HG03457 (cell line): ENCODE results near the gene IL37.
"Not testable (repeated sequence)": the region's sequence is repeated elsewhere in the genome, so short reads cannot be mapped to it uniquely, and the experiment has no call there.

Experiments used
- ATAC-seq: cut with Tn5 transposase; IDR thresholded peaks from one replicate; pipeline ENCODE4 v1.9.1; 2021; ENCODE audit warnings: moderate number of reproducible peaks; ENCODE audit not compliant: unreplicated experiment

The IL37 gene

GRCh38 chr2:112887964-112888749 is 22.8 kb upstream of the IL37 start:
- ATAC-seq, result no peak

- ATAC-seq, result no peak
Measured at GRCh38 chr2:112889976-112890375, 21.0 kb upstream of the IL37 start.

GRCh38 chr2:112891385-112891831 is 19.6 kb upstream of the IL37 start:
- no peak for ATAC-seq

- ATAC-seq, result no peak
Measured at GRCh38 chr2:112893752-112894151, 17.2 kb upstream of the IL37 start.

GRCh38 chr2:112896909-112897623 is 13.9 kb upstream of the IL37 start:
- no peak for ATAC-seq

GRCh38 chr2:112897624-112897978 is 13.4 kb upstream of the IL37 start:
- ATAC-seq, result no peak

GRCh38 chr2:112901431-112902065 is 9.4 kb upstream of the IL37 start:
- ATAC-seq, result not testable (repeated sequence)

GRCh38 chr2:112902816-112903215 is 8.1 kb upstream of the IL37 start:
- ATAC-seq, result no peak

GRCh38 chr2:112904883-112905282 is 6.1 kb upstream of the IL37 start:
- ATAC-seq, result no peak

GRCh38 chr2:112906276-112906675 is 4.7 kb upstream of the IL37 start:
- ATAC-seq, result no peak

- ATAC-seq, result no peak
Measured at GRCh38 chr2:112907001-112907949, 3.7 kb upstream of the IL37 start.

GRCh38 chr2:112908559-112908958 is 2.4 kb upstream of the IL37 start:
- ATAC-seq, result not testable (repeated sequence)

GRCh38 chr2:112910219-112910618 is 746 bp upstream of the IL37 start:
- ATAC-seq, result no peak

- ATAC-seq, result no peak
Measured at GRCh38 chr2:112912403-112912802, 1.4 kb downstream of the IL37 start.

GRCh38 chr2:112915300-112916144 is 4.6 kb downstream of the IL37 start:
- no peak for ATAC-seq

- no peak for ATAC-seq
Measured at GRCh38 chr2:112916145-112916571, 5.2 kb downstream of the IL37 start.

- ATAC-seq, result no peak
Measured at GRCh38 chr2:112916625-112917247, 5.8 kb downstream of the IL37 start.

- ATAC-seq, result no peak
Measured at GRCh38 chr2:112917856-112918255, 6.9 kb downstream of the IL37 start.

GRCh38 chr2:112918256-112918655 is 7.3 kb downstream of the IL37 start:
- ATAC-seq, result no peak
